Left hindlimb (tissue), 1 donor: ENCODE results near the gene CCDC14.
"Not testable (repeated sequence)": the region's sequence is repeated elsewhere in the genome, so short reads cannot be mapped to it uniquely, and the experiment has no call there.

ENCODE experiments used
- DNase-seq: peaks from one replicate; pipeline ENCODE4 v3.0.0-alpha.2; 2018

The CCDC14 gene

DNA sequence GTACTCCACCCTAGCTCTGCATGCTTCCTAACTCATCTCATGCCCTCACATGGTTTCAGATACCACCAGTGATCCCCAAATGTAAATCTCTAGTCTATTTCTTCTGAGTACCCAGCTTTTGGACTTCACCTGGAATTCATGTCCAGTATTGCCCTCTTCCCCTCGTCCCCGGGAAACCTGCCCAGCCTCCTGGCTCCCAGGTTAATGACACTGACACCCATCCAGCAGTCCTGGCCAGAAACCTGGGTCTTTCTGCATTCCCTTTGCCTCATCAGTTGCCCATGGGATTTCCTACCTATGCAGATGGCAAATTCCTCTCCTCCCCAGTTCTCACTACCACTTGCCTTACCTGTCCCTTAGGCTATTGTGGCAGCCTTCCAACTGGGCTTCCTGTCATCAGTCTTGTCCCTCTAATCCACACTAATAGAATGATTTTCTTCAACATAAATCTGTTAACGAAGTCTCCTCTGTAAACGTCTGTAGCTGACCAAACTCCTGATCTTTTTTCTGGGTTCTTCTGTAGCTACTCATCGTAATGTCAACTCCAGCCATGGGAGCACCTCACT lies 61.6 kb downstream of the CCDC14 start:
- no peak for DNase-seq

DNA sequence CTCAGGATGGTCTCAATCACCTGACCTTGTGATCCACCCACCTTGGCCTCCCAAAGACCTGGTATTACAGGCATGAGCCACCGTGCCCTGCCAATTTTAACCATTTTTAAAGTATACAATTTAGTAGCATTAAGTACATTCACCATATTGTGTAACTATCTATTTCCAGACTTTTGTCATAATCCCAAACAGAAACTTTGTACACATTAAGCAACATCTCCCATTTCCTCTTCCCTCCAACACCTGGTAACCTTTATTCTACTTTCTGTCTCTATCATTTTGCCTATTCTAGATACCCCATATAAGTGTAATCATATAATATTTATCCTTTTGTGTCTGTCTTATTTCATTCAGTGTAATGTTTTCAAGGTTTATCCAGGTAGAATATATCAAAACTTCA lies 68.0 kb downstream of the CCDC14 start:
- DNase-seq, result no peak

DNA sequence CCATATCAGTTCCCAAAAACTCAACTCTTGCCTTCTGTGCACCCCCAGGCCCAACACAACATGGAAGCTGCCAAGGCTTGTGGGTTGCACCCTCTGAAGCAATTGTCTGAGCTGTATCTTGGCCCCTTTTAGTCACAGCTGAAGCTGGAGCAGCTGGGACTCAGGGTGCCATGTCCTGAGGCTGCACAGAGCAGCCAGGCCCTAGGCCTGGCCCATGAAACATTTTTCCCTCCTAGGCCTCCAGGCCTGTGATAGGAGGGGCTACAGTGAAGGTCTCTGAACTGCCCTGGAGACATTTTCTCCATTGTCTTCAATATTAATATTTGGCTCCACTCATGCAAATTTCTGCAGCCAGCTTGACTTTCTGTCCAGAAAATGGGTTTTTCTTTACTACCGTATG lies 68.8 kb downstream of the CCDC14 start:
- no peak for DNase-seq

DNA sequence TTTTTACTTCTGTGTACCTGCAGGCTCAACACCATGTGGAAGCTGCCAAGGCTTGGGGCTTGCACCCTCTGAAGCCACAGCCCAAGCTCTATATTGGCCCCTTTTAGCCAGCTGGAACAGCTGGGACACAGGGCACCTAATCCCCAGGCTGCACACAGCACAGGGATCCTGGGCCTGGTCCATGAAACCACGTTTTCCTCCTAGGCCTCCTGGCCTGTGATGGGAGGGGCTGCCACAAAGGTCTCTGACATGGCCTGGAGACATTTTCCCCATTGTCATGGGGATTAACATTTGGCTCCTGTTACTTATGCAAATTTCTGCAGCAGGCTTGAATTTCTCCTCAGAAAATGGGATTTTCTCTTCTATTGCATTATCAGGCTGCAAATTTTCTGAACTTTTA lies 70.0 kb downstream of the CCDC14 start:
- DNase-seq, result not testable (repeated sequence)

DNA sequence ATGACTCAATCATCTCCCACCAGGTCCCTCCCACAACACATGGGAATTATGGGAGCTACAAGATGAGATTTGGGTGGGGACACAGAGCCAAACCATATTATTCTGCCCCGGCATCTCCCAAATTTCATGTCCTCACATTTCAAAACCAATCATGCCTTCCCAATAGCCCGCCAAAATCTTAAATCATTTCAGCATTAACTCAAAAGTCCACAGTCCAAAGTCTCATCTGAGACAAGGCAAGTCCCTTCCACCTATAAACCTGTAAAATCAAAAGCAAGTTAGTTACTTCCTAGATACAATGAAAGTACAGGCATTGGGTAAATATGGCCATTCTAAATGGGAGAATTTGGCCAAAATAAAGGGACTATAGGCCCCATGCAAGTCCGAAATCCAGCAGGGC lies 70.9 kb downstream of the CCDC14 start:
- not testable (repeated sequence) for DNase-seq

DNA sequence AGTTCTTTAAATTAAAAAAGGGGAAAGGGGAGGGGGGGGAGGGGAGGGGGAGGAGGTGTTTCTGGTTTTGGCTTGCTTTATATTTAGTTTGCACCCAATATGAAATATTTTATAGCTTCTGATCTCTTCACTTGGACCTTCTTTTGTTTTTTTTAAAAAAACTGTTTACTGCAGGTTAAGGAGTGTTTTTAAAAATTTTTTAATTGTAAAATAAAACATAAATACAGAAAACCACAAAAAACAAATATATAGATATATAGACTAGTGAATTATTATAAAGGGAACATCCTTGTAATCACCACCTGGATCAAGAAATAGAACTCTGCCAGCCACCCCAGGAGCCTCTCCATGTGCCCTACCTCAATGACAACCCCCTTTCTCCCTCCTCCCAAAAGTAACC lies 76.0 kb downstream of the CCDC14 start:
- DNase-seq, result no peak

DNA sequence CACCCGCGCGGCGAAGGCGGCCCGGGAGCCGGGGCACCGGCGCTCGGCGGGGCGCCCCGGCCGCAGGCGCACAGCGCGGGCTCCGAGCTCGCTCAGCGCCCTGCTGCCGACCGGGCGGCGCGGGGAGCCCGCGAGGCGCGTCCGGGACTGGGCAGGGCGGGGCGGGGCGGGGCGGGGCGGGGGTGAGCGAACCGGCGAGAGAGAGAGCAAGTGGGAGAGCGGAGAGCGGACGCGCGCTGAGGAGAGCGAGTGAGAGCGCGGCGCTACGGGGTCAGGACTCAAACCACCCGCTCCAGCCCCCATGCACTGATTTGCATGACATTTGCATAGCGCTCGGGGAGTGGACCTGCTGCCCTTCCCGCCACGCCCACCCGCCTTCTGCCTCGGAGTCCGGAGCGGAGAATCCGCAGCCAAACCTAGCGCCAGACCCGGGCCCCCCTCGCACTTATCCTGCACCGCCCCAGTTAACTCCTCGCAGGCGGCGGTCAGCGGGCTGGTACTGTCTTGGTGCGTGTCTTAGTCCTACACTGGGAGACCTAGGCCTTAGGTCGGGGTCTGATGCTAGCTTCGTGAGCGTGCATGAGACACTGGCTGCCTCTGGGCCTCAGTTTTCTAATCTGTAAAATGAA lies 76.7 kb downstream of the CCDC14 start, which contains the start of gene MYLK:
Gene MYLK, minus strand, starts transcription at position 130 of the 629 bp plus-strand sequence. CDS start 90,491 bp downstream, outside the sequence.
- DNase-seq, result peak; percentile 86

DNA sequence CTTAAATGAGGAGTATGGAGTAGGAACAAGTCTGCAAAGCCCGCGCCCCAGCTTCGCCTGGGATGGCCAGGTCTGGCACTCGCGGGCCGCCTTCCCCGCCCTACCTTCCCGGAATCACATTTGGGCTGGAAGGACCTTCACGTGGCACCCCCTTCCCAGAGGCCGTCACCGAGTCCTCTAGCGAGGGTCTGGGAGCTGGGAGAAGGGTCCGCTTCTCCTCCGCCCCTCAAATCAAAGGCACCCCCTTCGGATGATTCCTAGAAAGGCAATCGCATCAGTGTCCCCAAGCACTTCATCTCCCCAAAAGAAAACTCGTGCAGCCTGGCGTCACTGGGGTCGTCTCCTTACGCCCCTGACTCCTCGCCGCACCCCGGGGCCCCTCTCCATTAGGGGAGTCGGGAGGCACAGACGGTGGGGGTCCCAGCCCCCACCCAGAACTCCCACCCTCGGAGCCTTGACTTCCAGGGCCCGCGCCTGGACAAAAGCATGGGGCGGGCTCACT lies 77.3 kb downstream of the CCDC14 start:
- DNase-seq, result peak; percentile 62

DNA sequence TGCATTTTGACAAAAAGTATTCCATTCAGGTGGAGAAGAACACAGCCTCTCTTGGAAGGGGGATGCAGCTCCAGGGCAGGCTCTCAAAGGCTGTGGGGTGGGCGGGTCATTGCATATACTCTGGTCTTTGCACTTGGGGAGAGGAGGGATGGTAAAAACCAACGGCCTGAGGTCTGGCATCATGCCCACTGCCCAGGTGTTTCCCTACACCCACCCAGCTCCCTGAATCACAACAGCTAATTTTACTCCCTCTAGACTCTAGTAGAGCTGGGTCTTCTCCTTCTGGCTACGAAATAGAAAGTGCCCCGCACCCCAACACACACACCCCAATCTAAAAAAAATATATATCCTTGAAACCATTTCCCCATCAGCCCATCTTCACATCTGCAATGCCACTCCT lies 77.9 kb downstream of the CCDC14 start:
- DNase-seq, result no peak

DNA sequence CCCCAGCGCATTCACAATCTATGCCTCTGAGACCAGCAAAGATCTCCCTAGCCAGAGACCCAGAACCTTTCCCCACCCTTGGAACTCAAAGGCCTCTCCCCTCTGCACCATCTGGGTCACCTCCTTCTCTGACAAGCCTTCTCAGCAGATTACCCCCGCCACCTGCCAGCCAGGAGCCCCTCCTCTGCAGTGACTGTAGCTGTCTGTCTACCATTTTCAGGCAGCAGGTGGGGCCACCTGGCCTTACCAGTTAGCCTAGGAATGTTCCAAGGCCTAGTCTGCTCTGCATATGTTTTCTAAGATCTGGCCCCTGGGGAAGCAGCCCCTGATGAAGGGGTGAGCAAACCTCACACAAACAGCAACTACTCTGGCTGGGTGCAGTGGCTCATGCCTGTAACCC lies 79.3 kb downstream of the CCDC14 start:
- DNase-seq, result no peak

DNA sequence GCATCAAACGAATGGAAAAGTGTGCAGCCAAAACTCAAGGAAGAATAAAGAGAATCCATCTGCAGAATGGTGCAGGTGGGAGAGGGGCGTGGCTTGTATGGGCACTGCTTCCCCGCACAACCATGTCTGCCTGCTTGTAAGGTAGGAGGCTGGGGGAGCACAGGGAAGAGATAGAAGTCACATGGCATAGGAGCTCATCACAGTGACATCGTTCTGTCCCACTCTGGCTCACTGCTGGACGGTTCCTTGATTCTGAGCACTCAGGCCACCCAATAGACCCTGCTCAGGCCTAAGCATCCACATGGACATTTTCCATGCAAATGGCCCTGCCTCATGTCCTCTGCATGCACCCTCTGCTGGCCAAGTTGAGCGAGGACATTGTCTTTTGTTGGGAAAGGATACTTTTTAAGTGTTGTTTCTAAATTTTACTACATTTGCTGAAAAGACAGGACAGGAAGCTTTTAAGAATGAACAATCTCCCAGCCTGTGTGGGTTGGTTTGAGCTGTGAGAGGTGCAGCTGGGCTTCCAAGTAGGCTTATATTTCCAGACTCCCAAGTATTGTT lies 79.9 kb downstream of the CCDC14 start:
- DNase-seq, result no peak

DNA sequence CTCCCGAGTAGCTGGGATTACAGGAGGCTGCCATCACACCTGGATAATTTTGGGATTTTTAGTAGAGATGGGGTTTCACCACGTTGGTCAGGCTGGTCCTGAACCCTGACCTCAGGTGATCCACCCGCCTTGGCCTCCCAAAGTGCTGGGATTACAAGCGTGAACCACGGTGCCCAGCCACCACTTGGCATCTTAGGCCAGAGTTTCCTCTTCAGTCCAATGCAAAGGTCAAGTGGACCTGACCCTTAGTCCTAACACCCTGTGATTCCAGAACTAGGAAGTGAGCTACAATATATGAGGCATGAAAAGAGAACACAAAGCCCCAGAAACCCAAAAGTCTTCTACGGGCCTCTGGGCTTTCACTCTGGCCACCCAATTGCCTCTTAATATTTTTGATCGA lies 82.2 kb downstream of the CCDC14 start:
- DNase-seq, result no peak

DNA sequence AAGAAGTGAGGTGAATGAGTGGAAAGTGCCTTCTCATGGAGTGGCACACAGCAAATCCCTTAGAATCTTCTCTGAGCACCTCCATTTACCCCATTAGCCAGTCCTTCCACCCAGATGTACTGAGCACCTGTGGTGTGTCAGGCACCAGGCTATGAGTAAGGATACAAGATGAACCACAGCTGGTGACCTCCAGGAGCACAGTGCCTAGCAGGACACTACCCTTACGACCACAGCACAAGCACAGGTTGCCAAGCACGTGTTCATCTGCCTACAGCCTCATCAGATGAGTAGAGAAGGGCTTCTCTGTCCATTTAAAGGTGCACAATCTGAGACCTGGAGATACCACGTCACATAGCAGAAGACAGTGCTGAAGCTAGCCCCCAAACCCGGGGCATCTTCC lies 83.1 kb downstream of the CCDC14 start:
- no peak for DNase-seq

DNA sequence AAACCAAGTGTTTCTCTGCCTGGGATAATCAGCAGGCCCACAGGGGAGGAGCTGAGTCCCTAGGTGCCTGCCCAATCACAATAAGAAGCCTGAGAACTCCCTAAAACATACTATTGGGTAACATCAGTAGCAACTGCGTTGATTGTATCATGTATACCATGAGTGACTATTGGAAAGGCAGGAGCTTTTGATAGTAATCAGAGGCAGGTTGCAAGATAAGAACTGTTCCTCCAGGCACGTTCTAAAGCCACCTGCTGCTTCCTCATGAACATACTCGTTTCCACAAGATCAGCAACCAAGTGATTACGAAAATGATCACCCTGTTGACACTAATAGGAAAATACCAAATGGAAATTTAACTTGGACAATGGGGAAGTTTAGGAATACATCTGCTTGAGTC lies 83.6 kb downstream of the CCDC14 start:
- DNase-seq, result no peak

DNA sequence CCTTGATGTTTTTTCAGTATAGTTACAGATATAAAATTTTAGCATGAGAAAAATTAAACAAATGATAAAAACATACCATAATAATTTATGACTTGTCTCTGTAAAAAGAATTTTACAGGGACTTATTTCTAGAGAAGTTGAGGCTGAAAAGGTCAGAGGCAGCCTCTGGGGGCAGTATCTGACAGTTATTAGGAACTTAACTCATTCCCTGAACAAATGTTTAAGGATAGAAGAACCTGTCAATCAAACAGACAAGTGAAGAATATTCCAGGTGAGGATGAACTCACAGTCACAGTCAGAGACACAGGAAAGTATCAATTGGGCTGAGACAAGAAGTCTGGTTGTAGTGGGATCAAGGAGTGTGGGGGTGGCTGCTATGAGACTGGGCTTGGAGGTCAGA lies 84.2 kb downstream of the CCDC14 start:
- no peak for DNase-seq

DNA sequence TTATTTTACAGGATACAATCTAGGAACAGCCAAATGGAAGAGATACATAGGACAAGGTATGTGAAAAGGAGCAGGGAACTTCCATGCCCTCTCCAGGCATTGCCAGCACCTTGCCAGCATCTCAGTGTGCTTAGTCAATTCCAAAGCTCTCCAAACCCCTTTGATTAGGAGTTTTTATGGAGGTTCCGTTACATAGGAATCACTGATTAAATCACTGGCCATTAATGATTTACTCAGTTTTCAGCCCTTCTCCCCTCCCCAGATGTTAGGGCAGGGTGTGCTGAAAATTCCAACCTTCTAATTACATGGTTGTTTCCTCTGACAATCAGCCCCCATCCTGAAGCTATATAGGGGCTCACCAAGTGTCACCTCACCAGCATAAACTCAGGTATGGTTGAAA lies 88.4 kb downstream of the CCDC14 start:
- no peak for DNase-seq

DNA sequence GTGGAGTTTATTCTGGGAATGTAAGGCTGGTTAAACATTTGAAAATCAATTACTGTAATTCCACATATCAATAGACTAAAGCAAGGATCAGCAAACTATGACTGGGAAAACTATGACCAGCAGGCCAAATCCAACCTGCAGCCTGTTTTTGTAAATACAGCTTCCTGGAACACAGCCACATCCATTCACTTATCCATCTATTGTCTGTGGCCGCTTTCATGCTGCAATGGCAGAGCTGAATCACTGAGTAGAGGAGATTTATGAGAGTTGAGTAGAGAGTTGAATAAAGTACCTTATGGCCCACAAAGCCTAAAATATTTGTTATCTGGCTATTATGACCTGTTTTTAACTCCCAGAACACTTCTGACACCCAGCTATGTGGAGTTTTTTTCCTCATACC lies 89.1 kb downstream of the CCDC14 start:
- no peak for DNase-seq

DNA sequence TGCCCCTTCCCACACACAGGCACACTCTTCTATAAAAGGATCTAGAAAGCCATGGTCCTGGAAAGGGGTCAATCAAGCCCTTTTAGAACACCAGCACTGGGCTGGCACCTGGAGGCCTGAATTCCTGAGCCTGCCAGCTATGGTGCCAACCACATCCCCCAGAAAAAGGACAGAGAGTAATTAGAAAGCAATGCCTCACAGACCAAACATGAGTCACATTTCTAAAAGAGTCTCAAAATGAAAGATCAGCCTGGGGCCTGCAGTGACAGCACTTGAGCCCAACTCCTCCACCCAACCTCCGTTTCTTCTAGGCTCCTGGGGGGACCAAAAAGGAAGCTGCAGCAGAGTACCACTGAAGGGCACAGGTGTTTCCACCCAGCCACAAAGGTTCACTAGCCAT lies 91.0 kb downstream of the CCDC14 start:
- DNase-seq, result no peak

DNA sequence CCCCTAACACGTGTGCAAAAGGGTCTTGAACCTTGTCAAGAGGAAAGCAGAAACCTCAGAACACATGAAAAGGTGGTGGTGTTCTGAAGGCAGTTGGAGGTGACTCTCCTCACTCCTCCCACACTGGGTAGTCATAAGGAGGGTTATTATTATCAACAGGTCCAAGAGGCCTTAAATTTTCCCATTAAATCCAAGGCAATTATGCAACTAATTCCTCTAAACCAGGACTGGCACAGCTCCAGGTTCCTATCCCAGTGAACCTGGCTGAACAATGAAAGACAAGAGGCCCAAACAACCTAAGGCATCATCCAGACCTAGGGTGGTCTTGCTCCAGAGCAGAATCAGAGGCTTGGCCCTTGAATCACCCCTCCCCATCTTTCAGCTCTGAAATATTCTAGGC lies 91.9 kb downstream of the CCDC14 start:
- DNase-seq, result no peak

DNA sequence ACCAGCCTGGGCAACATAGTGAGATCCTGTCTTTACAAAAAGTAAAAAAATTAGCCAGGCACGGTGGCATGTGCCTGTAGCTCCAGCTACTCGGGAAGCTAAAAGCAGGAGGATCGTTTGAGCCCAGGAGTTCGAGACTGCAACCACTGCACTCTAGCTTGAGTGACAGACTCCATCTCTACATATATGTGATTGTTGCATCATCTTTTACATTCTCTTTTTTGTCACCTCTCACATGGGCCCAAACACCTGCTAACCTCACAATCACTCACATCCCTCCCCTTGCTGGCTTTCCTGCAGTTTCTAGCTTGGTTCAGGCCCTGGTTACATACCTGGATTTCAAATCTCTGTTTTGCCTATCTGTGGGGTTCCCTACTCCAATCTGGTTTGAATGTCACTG lies 96.3 kb downstream of the CCDC14 start:
- DNase-seq, result no peak
